NCI-H460 (cell line): ENCODE data around the gene SAP25. TPM values are rescaled to one million over a fixed set of nuclear protein-coding genes. Genes with fewer than 3 reads are reported as not detected.

Experiments used
- DNase-seq: peaks from one replicate; pipeline ENCODE4 v3.0.0-alpha.2; 2016; ENCODE audit warnings: low read depth; ENCODE audit errors: extremely low read depth
- total RNA-seq: library from RNA; depleted of rRNA; stranded (reverse); fragments of >200 nt; shearing (Covaris generic); gene quantifications from 2 replicates; pipeline ENCODE4 v1.2.3, GENCODE V29; 2014

SAP25 gene
- total RNA-seq, 1 experiment from 2014 or later = 0.52 TPM

DNA sequence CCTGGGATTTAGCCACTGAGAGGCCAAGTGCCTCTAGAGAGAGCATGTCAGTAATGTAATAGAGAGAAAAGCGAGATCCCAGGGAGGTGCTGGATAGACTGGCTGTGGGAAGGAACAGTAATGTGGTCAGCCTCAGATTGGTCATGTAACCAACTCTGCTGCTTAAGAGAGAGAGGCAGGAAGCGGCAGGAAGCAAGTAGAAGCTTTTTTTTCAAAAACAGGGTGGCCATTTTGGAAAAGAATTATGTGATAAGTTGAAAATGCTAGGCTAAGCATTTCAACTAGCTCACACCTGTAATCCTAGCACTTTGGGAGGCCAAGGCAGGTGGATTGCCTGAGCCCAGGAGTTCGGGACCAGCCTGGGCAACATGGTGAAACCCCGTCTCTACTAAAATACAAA is 24.7 kb upstream of the SAP25 start:
- no peak for DNase-seq

DNA sequence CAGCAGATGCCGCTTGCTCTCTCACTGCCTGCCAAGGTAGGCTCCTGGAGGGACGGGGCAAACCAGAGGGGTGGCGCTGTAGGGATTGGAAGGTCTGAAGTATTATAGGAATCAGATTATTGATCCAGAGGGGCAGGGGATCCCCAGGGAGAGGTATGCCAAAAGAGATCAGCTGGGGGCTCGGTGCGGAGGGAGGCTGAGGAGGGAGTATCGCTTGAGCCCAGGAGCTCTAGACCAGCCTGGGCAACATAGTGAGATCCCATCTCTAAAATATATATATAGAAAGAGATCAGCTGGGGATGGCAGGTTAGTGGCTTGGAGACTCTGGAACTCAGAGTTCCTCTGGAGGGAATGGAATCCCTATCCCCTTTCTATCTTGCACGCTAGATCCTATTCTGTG is 21.5 kb upstream of the SAP25 start:
- DNase-seq = no peak

GRCh38 chr7:100591596-100591995 is 17.9 kb upstream of the SAP25 start:
- DNase-seq = no peak

- no peak for DNase-seq
Measured at GRCh38 chr7:100590077-100590737, 16.5 kb upstream of the SAP25 start.

DNA sequence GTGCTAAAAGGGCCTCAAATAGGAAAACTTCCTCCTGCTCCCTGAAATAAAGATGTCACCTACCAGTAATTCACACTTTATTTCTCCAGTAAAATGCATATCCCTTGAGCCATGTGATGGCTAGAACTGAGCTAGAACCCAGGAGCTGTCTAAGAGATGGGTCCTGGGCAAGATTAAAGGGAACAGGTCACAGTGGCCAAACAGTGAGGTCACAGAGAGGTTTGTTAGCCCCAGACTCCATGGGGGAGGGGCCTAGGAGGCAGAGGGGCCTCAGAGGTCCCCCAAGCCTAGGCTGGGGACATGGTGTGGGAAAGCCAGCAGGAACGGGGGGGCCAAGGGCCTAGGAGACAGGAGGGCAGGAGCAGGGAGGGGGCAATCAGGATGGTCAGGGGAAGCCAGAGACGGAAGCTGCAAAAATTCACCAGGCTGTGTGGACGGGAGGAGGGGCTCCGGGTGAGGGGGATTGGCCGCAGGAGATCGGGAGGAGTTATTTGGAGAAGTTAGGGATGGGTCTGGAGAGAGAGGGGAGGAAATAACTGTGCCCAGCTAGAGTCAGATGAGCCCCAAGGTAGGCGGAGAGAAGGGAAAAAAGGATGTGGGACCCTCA is 15.7 kb upstream of the SAP25 start:
- DNase-seq = no peak

DNA sequence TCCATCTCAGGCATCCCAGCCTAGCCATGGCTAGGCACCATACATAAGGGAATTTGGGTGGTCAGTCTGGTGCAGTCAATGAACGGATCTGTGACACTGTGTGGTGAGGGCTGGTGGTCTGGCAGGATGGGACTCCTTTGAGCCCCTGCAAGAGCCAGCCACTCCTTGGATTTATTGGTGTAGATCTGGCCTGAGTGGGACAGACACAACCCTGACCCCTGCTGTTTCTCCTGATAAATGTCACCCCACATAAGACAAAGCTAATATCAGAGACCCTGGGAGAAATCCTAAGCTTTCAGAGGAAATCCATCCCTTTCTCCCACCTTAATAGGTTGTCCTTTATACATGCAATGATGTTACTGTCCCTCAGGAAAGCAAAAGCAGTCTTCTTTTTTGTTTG is 14.7 kb upstream of the SAP25 start:
- DNase-seq = no peak

- DNase-seq = peak; percentile 100
Measured at GRCh38 chr7:100586266-100587025, 12.7 kb upstream of the SAP25 start, which contains the start of gene FBXO24. Gene FBXO24, plus strand, starts transcription at chr7:100586328. Its CDS starts 298 bp downstream, at chr7:100586626.

DNA sequence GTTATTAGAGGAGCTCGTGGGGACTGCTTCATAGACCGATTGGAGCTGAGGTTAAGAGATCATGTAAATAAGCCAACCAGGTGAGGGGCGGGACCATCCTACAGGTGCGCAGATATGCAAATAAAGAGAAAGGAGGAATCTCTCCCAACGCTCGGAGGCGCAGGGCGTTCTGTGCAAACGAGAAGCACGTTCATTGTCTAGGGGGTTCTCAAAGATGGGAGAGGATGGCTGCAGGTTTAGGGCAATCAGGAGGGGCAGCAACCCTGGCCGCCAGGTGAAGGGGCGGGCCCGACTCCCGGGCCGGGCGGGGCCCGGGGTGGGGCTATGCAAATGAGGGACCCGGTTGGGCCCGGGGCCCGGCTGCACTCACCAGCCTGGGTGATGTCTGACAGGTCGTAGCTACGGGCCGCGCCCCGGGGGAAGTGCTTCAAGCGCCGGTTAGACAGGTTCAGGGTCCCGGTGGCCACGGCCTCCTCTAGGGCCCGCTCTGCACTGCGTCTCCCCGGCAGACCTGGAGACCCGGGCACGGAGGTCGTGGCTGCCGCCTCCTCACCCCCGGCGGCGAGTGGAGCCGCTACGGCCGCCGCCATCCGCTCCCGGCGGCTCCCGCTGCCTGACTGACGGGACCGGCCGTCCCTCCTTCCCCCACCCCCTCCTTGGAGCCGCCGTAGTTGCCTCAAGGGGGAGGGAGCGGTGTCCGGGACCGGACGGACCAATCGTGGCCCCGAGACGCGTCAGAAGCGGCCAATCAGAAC is 12.0 kb upstream of the SAP25 start, which contains the start of gene LRCH4:
Gene LRCH4, minus strand, starts transcription at position 619 of the 755 bp plus-strand sequence. Its CDS starts 29 bp downstream, at position 590.
- DNase-seq = no peak

GRCh38 chr7:100584683-100585510 is 11.2 kb upstream of the SAP25 start:
- DNase-seq = no peak

DNA sequence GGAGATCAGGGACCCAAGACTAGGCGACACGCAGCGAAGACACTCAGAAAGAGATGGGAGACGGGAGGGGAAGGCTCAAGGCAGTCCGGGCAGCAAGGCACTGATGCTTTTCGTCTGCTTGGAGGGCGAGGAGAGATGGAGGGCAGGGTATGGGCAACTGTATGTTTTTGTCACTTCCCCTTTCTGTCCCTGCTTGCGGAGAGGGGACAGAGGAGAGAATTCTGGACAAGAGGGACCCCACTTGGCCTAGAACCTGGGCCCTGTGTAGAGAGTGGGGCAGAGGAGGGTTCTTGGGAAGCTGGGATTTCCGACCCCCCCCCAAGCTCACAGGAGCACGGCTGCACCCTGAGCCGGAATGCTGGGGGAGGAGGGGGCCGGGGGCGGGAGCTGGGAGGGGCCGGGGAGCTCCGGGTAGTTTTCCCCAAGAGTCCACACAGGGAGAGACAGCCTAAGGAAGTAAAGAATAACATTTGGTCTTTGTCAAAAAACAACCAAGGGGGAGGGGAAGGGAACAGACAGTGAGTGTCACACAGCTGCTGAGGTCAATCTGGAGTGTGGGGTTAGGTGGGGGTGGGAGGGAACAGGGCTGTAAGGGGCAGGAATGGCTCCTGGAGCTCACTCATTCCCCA is 10.5 kb upstream of the SAP25 start:
- no peak for DNase-seq

DNA sequence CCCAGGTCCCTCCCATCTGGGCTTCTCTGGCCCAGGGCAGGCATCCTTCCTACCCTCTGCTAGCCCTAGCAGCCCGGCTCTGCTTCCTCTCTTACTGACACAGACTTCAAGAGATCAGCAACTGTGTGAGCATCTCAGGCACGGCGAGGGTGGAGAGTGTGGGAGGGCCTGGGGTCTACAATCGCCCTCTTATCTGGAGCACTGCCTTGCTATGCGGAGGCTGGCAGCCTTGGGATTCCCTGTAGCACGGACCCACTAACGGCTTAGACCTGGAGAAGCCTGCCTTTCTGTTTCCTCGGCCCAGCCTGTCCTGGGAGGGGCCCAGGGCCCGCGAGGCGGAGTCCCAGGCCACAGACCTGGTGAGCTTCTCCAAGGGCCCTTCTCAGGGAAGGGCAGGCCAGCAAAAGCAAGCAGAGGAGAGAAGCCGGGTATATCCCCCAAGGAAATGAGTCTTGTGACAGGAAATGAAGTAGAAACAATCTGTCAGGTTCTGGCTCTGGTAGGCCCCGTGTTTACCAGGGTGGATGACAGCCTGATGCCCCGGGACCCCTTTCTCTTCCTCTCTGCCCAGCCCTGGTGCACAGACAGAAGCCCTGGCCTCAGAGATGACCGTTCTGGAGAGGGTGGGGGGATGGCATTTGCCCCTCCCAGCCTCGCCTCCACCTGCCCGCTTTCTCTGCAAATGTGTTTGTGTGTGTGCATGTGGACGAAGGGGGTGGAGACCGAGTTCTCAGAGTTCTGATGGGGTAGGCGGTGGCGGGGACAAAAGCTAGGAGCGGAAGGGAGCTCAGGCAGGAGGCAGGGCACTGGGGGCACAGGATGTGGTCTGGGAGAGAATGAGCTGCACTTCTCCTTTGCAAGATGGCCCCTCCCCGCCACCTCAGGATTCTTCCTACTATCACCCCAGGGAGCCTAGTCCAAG is 9.7 kb upstream of the SAP25 start:
- DNase-seq = no peak

GRCh38 chr7:100582650-100583049 is 8.9 kb upstream of the SAP25 start:
- DNase-seq = no peak

GRCh38 chr7:100582041-100582579 is 8.4 kb upstream of the SAP25 start:
- no peak for DNase-seq

- no peak for DNase-seq
Measured at GRCh38 chr7:100580466-100581283, 7.0 kb upstream of the SAP25 start.

GRCh38 chr7:100578246-100579183 is 4.8 kb upstream of the SAP25 start:
- DNase-seq = no peak

GRCh38 chr7:100577507-100577906 is 3.8 kb upstream of the SAP25 start:
- DNase-seq = no peak
